GM10248 (cell line): ENCODE data around the gene NUDT22.

ENCODE experiments used
- CTCF ChIA-PET: fragments of 300-600 bp; sonication (Branson Sonifier 250); formaldehyde crosslinking; extraction: SDS; loops from one replicate; lab custom pipeline; 2021; ENCODE audit warnings: antibody characterized with exemption; lab: Yijun Ruan, JAX
- POLR2A ChIA-PET: fragments of 350-650 bp; sonication (Branson Sonifier 250); formaldehyde crosslinking; extraction: SDS; loops from one replicate; lab custom pipeline; 2020; ENCODE audit warnings: antibody characterized with exemption; lab: Yijun Ruan, JAX
- DNase-seq: peaks from one replicate; pipeline ENCODE4 v3.0.0; 2012; ENCODE audit errors: extremely low spot score
- CTCF ChIP-seq: IDR thresholded peaks from 2 replicates; pipeline ENCODE4 v1.5.1; 2012; ENCODE audit warnings: mild to moderate bottlenecking, low read depth; ENCODE audit errors: extremely low read depth, missing control alignments, control extremely low read depth

NUDT22 gene

GRCh38 chr11:64253043-64253442, 27.0 kb downstream of the NUDT22 start:
- POLR2A ChIA-PET = no interaction called here
- CTCF ChIA-PET = interaction anchor here (1.4 to 4.6 kb wide), 6 partner anchors 12 to 51 kb away, joined by 4 to 134 read pairs (median 10); partner anchors contain the start of gene FERMT3
- TF ChIP-seq CTCF = no peak

GRCh38 chr11:64253481-64253880, 27.4 kb downstream of the NUDT22 start:
- DNase-seq = no peak
- TF ChIP-seq CTCF = no peak
- ChIA-PET POLR2A (interaction anchor here (0.6 kb wide), 1 partner anchor 75 kb away, joined by 4 read pairs; no protein-coding TSS in a partner anchor), CTCF (interaction anchor here (1.2 to 3.2 kb wide), 3 partner anchors 10 to 48 kb away, joined by 3 to 11 read pairs (median 4); no protein-coding TSS in a partner anchor)

More at GRCh38 chr11:64253043-64253442, 27.0 kb downstream of the NUDT22 start:
- no peak for DNase-seq

- no peak for DNase-seq
- no peak for TF ChIP-seq CTCF
- ChIA-PET CTCF (interaction anchor here (1.2 to 3.2 kb wide), 4 partner anchors 9 to 51 kb away, joined by 3 to 11 read pairs (median 6); partner anchors contain the start of gene ESRRA), POLR2A (no interaction called here)
Observed at GRCh38 chr11:64254326-64254725, 28.3 kb downstream of the NUDT22 start.

- ChIA-PET CTCF (interaction anchor here (0.7 to 3.2 kb wide), 5 partner anchors 9 to 51 kb away, joined by 3 to 11 read pairs (median 4); partner anchors contain the start of gene ESRRA), POLR2A (interaction anchor here (0.6 kb wide), 1 partner anchor 12 kb away, joined by 5 read pairs; no protein-coding TSS in a partner anchor)
- DNase-seq = no peak
- no peak for TF ChIP-seq CTCF
Observed at GRCh38 chr11:64255135-64256128, 29.4 kb downstream of the NUDT22 start.

GRCh38 chr11:64256300-64256699, 30.2 kb downstream of the NUDT22 start:
- DNase-seq = no peak
- ChIA-PET CTCF (interaction anchor here (3.2 kb wide), 1 partner anchor 45 kb away, joined by 11 read pairs; no protein-coding TSS in a partner anchor), POLR2A (interaction anchor here (0.6 kb wide), 1 partner anchor 11 kb away, joined by 5 read pairs; no protein-coding TSS in a partner anchor)
- no peak for TF ChIP-seq CTCF

- no peak for TF ChIP-seq CTCF
- POLR2A ChIA-PET = no interaction called here
- CTCF ChIA-PET = interaction anchor here (0.9 to 14.6 kb wide), 4 partner anchors 8 to 52 kb away, joined by 3 to 134 read pairs (median 8); partner anchors contain the start of genes FERMT3 and PLCB3
- DNase-seq = no peak
Observed at GRCh38 chr11:64258356-64258755, 32.3 kb downstream of the NUDT22 start.
